ENCODE measurements around the gene MKRN1. TPM values are rescaled to one million over a fixed set of nuclear protein-coding genes. Genes with fewer than 3 reads are reported as not detected.

MKRN1 gene
- total RNA-seq, 2 donors from 2014 or later, result 77.6 to 81.5 TPM

Other genes with a start within 250 kb of the MKRN1 start
- gene SLC37A3, start 81.0 kb downstream of the MKRN1 start, total RNA-seq, result 10 to 100 TPM; 41.8 to 55.1 TPM
- gene RAB19, start 75.4 kb downstream of the MKRN1 start, total RNA-seq, result 1 to 10 TPM; 4.5 to 7.2 TPM
- not detected for gene DENND2A, start 161.3 kb upstream of the MKRN1 start, total RNA-seq
- 10 to 100 TPM; 16.6 to 28.4 TPM for gene ADCK2, start 193.4 kb upstream of the MKRN1 start, total RNA-seq
- gene NDUFB2, start 217.2 kb upstream of the MKRN1 start, total RNA-seq, result 100 to 1,000 TPM in 1 of 2 donors, 10 to 100 TPM in 1; 92.7 to 215 TPM